Neural cell (in vitro differentiated cells): ENCODE measurements around the gene GINS2. TPM values are rescaled to one million over a fixed set of nuclear protein-coding genes. Genes with fewer than 3 reads are reported as not detected.

ENCODE experiments used
- H2AFZ ChIP-seq: fragments of 200-600, 300-800 bp; sonication (generic), shearing (Covaris generic); 2 replicates; pipeline ENCODE4 v1.6.0; 2014; ENCODE audit warnings: low read depth, mild to moderate bottlenecking, antibody characterized with exemption, low read length, moderate library complexity
- H3F3A ChIP-seq: fragments of 200-600 bp; shearing (Covaris generic); 2 replicates; pipeline ENCODE4 v1.6.1; 2016; ENCODE audit warnings: mild to moderate bottlenecking, moderate library complexity, mixed read lengths, antibody characterized with exemption, low read length; ENCODE audit not compliant: insufficient read depth, poor library complexity, severe bottlenecking
- H3K27ac ChIP-seq: fragments of 200-600, 300-800 bp; sonication (generic), shearing (Covaris generic); 2 replicates; pipeline ENCODE4 v1.5.1; 2014; ENCODE audit warnings: mild to moderate bottlenecking, low read length, moderate library complexity
- H3K27me3 ChIP-seq: fragments of 300-800, 200-600 bp; sonication (generic), shearing (Covaris generic); 2 replicates; pipeline ENCODE4 v1.6.0; 2014; ENCODE audit warnings: mild to moderate bottlenecking, low read depth, low read length, moderate library complexity; ENCODE audit not compliant: insufficient read depth
- H3K36me3 ChIP-seq: fragments of 300-800, 200-600 bp; sonication (generic), shearing (Covaris generic); 2 replicates; pipeline ENCODE4 v1.5.1; 2014; ENCODE audit warnings: mild to moderate bottlenecking, antibody characterized with exemption, low read length, moderate library complexity; ENCODE audit not compliant: insufficient read depth
- H3K4me2 ChIP-seq: fragments of 300-800, 200-600 bp; sonication (generic), shearing (Covaris generic); 2 replicates; pipeline ENCODE4 v1.6.0; 2014; ENCODE audit warnings: mild to moderate bottlenecking, low read length
- H3K4me3 ChIP-seq: fragments of 300-800, 200-600 bp; sonication (generic), shearing (Covaris generic); 2 replicates; pipeline ENCODE4 v1.5.1; 2014; ENCODE audit warnings: mild to moderate bottlenecking, low read length, moderate library complexity
- H3K79me2 ChIP-seq: fragments of 200-600 bp; shearing (Covaris generic); replicated peaks from 2 replicates; pipeline ENCODE4 v1.6.0; 2014; ENCODE audit warnings: mild to moderate bottlenecking, low read length, moderate library complexity; ENCODE audit not compliant: insufficient read depth
- H3K9ac ChIP-seq: fragments of 300-800, 200-600 bp; sonication (generic), shearing (Covaris generic); 2 replicates; pipeline ENCODE4 v1.6.1; 2016; ENCODE audit warnings: mild to moderate bottlenecking, low read length, mixed read lengths
- H3K9me2 ChIP-seq: fragments of 200-600 bp; shearing (Covaris generic); 2 replicates; pipeline ENCODE4 v1.6.1; 2016; ENCODE audit warnings: mild to moderate bottlenecking, low read length, mixed read lengths; ENCODE audit not compliant: insufficient read depth
- H3K9me3 ChIP-seq: fragments of 200-600, 300-800 bp; sonication (generic), shearing (Covaris generic); 2 replicates; pipeline ENCODE4 v1.6.1; 2016; ENCODE audit warnings: mild to moderate bottlenecking, mixed run types, low read length, moderate library complexity, mixed read lengths
- H4K20me1 ChIP-seq: fragments of 200-600 bp; shearing (Covaris generic); 2 replicates; pipeline ENCODE4 v1.6.1; 2016; ENCODE audit warnings: mild to moderate bottlenecking, mixed run types; ENCODE audit not compliant: insufficient read depth
- EP300 ChIP-seq: fragments of 450-650 bp; conservative IDR thresholded peaks from 2 replicates; pipeline ENCODE4 v1.6.1; 2014; ENCODE audit warnings: antibody characterized with exemption, mild to moderate bottlenecking, moderate library complexity; ENCODE audit not compliant: poor library complexity, severe bottlenecking
- EZH2 ChIP-seq: fragments of 200-600, 300-800 bp; shearing (Covaris generic), sonication (generic); IDR thresholded peaks from 2 replicates; pipeline ENCODE4 v1.6.1; 2014; ENCODE audit warnings: antibody characterized with exemption, low read length, borderline replicate concordance, mild to moderate bottlenecking; ENCODE audit not compliant: insufficient read depth, poor library complexity, severe bottlenecking
- MXI1 ChIP-seq: fragments of 450-650 bp; conservative IDR thresholded peaks from 2 replicates; pipeline ENCODE4 v1.6.1; 2014; ENCODE audit warnings: antibody characterized with exemption, mild to moderate bottlenecking; ENCODE audit not compliant: poor library complexity, severe bottlenecking
- POLR2AphosphoS5 ChIP-seq: IDR thresholded peaks from 2 replicates; pipeline ENCODE4 v1.6.1; 2012
- RAD21 ChIP-seq: fragments of 450-650 bp; conservative IDR thresholded peaks from 2 replicates; pipeline ENCODE4 v1.6.1; 2014; ENCODE audit warnings: antibody characterized with exemption, mild to moderate bottlenecking, moderate library complexity
- SMC3 ChIP-seq: fragments of 450-650 bp; conservative IDR thresholded peaks from 2 replicates; pipeline ENCODE4 v1.6.1; 2014; ENCODE audit warnings: antibody characterized with exemption, mild to moderate bottlenecking, moderate library complexity; ENCODE audit not compliant: poor library complexity
- TAF1 ChIP-seq: IDR thresholded peaks from 2 replicates; pipeline ENCODE4 v1.6.1; 2012; ENCODE audit warnings: low read depth
- polyA plus RNA-seq: library from polyadenylated mRNA; depleted of rRNA; stranded (reverse); fragments of >200 nt; gene quantifications from 2 replicates; pipeline ENCODE4 v1.2.3, GENCODE V29; 2014
- TF ChIP-seq, protein P1 (sequence below): fragments of 450-650 bp; IDR thresholded peaks from 2 replicates; pipeline ENCODE4 v1.5.1; 2014; ENCODE audit warnings: antibody characterized with exemption, mild to moderate bottlenecking, moderate library complexity; ENCODE audit not compliant: poor library complexity, severe bottlenecking
- TF ChIP-seq, protein P2 (sequence below): IDR thresholded peaks from 2 replicates; pipeline ENCODE4 v1.6.1; 2012; ENCODE audit warnings: borderline replicate concordance

Gene GINS2
- polyA plus RNA-seq, 1 donor from 2014 or later, result 9.2 TPM

DNA sequence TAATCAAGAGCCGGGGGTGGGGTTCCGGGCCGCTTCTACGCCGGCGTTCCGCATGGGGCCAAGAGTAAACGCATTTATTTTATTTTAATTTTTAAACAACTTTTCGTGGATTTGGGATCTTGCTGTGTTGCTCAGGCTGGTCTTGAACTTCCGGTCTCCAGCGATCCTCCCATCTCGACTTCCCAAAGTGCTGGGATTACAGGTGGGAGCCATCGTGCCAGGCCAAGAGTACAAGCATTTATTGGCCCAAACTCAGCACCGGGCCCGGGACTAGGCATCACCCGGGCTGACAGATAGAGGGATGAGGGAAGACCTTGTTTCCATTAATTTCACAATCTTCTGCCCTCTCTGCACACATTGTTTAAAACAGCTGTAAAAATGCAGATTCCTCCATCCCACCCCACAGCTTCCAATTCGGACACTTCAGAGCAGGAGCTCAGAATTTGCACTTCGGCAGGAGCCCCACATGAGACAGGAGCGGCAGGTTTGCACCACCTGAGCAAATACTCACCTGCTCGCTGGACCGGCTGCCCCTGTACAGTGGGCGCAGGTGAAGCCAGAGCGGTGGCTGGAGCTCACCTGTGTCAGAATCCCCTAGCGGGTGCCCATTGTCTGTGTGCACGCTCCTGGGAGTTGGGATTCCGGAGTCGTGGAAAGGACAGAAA lies 663 bp upstream of the GINS2 start:
- H3K27me3 ChIP-seq, result no peaks in the 10 kb centered on the region
- no peak overlapping the region for H2AFZ ChIP-seq
- no peaks in the 10 kb centered on the region for H3F3A ChIP-seq
- no peaks in the 10 kb centered on the region for H3K9me3 ChIP-seq
- TF ChIP-seq EP300 (no peak), MXI1 (no peak), POLR2AphosphoS5 (no peak)
- TF ChIP-seq, protein P1, sequence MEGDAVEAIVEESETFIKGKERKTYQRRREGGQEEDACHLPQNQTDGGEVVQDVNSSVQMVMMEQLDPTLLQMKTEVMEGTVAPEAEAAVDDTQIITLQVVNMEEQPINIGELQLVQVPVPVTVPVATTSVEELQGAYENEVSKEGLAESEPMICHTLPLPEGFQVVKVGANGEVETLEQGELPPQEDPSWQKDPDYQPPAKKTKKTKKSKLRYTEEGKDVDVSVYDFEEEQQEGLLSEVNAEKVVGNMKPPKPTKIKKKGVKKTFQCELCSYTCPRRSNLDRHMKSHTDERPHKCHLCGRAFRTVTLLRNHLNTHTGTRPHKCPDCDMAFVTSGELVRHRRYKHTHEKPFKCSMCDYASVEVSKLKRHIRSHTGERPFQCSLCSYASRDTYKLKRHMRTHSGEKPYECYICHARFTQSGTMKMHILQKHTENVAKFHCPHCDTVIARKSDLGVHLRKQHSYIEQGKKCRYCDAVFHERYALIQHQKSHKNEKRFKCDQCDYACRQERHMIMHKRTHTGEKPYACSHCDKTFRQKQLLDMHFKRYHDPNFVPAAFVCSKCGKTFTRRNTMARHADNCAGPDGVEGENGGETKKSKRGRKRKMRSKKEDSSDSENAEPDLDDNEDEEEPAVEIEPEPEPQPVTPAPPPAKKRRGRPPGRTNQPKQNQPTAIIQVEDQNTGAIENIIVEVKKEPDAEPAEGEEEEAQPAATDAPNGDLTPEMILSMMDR, result no peak
- TF ChIP-seq, protein P2, sequence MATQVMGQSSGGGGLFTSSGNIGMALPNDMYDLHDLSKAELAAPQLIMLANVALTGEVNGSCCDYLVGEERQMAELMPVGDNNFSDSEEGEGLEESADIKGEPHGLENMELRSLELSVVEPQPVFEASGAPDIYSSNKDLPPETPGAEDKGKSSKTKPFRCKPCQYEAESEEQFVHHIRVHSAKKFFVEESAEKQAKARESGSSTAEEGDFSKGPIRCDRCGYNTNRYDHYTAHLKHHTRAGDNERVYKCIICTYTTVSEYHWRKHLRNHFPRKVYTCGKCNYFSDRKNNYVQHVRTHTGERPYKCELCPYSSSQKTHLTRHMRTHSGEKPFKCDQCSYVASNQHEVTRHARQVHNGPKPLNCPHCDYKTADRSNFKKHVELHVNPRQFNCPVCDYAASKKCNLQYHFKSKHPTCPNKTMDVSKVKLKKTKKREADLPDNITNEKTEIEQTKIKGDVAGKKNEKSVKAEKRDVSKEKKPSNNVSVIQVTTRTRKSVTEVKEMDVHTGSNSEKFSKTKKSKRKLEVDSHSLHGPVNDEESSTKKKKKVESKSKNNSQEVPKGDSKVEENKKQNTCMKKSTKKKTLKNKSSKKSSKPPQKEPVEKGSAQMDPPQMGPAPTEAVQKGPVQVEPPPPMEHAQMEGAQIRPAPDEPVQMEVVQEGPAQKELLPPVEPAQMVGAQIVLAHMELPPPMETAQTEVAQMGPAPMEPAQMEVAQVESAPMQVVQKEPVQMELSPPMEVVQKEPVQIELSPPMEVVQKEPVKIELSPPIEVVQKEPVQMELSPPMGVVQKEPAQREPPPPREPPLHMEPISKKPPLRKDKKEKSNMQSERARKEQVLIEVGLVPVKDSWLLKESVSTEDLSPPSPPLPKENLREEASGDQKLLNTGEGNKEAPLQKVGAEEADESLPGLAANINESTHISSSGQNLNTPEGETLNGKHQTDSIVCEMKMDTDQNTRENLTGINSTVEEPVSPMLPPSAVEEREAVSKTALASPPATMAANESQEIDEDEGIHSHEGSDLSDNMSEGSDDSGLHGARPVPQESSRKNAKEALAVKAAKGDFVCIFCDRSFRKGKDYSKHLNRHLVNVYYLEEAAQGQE, result no peak
- peaks cover 4% of the 10 kb centered on the region for H3K79me2 ChIP-seq
- H3K4me2 ChIP-seq, result no peak overlapping the region
- no peak overlapping the region for H3K9ac ChIP-seq
- H3K36me3 ChIP-seq, result no peaks in the 10 kb centered on the region
- no peaks in the 10 kb centered on the region for H3K9me2 ChIP-seq
- H4K20me1 ChIP-seq, result no peaks in the 10 kb centered on the region
- no peak overlapping the region for H3K27ac ChIP-seq
- H3K4me3 ChIP-seq, result peak overlapping the region; percentile 88

- H3K27ac ChIP-seq, result no peak overlapping the region
- no peaks in the 10 kb centered on the region for H3K36me3 ChIP-seq
- no peaks in the 10 kb centered on the region for H3K27me3 ChIP-seq
- no peaks in the 10 kb centered on the region for H3F3A ChIP-seq
- H3K9ac ChIP-seq, result no peak overlapping the region
- peak overlapping the region; percentile 88 for H3K4me3 ChIP-seq
- no peak overlapping the region for H2AFZ ChIP-seq
- no peak overlapping the region for H3K4me2 ChIP-seq
- no peaks in the 10 kb centered on the region for H4K20me1 ChIP-seq
- H3K9me2 ChIP-seq, result no peaks in the 10 kb centered on the region
- TF ChIP-seq EP300, result no peak
- no peak for TF ChIP-seq EZH2
- TF ChIP-seq MXI1, result no peak
- TF ChIP-seq, protein P1, result no peak
- no peak for TF ChIP-seq RAD21
- TF ChIP-seq SMC3, result no peak
- no peak for TF ChIP-seq POLR2AphosphoS5
- TF ChIP-seq TAF1, result no peak
- TF ChIP-seq, protein P2, result no peak
- peaks cover 4% of the 10 kb centered on the region for H3K79me2 ChIP-seq
- no peaks in the 10 kb centered on the region for H3K9me3 ChIP-seq
Measured at GRCh38 chr16:85687651-85688471, 893 bp downstream of the GINS2 start.
